Measurements from ENCODE around the gene FTMT. TPM values are rescaled to one million over a fixed set of nuclear protein-coding genes. Genes with fewer than 3 reads are reported as not detected.
"Not testable (repeated sequence)": the region's sequence is repeated elsewhere in the genome, so short reads cannot be mapped to it uniquely, and the experiment has no call there.

The FTMT gene
- not detected in 2 replicates for total RNA-seq

DNA sequence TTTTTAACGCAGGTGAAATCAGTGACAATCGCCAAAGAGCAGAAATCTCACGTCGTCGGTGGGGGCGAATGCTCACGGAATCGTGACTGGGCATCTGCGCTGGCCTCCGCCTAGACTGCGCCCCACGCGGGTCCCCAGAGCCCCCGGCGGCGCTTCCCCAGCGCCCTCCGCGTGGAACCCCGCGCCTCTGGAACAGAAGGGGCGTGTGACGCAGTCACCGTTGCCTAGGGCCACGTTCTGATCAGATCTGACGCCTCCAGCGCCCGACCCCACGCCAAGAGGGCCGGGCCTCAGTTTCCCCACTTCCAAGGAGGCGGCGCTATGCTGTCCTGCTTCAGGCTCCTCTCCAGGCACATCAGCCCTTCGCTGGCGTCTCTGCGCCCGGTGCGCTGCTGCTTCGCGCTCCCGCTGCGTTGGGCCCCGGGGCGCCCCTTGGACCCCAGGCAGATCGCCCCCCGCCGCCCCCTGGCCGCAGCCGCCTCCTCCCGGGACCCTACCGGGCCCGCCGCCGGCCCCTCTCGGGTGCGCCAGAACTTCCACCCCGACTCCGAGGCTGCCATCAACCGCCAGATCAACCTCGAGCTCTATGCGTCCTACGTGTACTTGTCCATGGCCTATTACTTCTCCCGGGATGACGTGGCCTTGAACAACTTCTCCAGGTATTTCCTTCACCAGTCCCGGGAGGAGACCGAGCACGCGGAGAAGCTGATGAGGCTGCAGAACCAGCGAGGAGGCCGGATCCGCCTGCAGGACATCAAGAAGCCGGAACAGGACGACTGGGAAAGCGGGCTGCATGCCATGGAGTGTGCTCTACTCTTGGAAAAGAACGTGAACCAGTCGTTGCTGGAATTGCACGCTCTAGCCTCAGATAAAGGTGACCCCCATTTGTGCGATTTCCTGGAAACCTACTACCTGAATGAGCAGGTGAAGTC lies at the start of gene FTMT:
Gene FTMT (plus strand): TSS at position 240 of the 932 bp plus-strand sequence. CDS start 82 bp downstream, at position 322.
- H3K4me3 Mint-ChIP-seq = no peak within 1 kb of the TSS
- intact Hi-C loops (cut with micrococcal nuclease) = no loop called here
- no peak within 1 kb of the TSS for H3K27ac Mint-ChIP-seq
- no peak for DNase-seq
- no peaks in the 10 kb centered on the region for H3K4me1 Mint-ChIP-seq
- H3K36me3 Mint-ChIP-seq (ENCODE audit: low read depth) = no peaks in the 10 kb centered on the region
- H3K9me3 Mint-ChIP-seq = no peaks in the 10 kb centered on the region
- H3K27me3 Mint-ChIP-seq = no peaks in the 10 kb centered on the region

DNA sequence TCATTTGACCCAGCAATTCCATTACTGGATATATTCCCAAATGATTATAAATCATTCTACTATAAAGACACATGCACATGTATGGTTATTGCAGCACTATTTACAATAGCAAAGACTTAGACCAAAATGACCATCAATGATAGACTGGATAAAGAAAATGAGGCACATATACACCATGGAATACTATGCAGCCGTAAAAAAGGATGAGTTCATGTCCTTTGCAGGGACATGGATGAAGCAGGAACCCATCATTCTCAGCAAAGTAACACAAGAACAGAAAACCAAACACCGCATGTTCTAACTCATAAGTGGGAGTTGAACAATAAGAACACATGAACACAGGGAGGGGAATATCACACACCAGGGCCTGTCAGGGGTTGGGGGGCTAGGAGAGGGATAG lies 46.4 kb upstream of the FTMT start:
- H3K27ac Mint-ChIP-seq; H3K4me1 Mint-ChIP-seq; H3K4me3 Mint-ChIP-seq; H3K27me3 Mint-ChIP-seq; H3K9me3 Mint-ChIP-seq; DNase-seq; H3K36me3 Mint-ChIP-seq (ENCODE audit: low read depth); intact Hi-C loops (cut with micrococcal nuclease): not testable (repeated sequence)

- Mint-ChIP-seq H3K27me3 (no peaks in the 10 kb centered on the region), H3K9me3 (no peaks in the 10 kb centered on the region), H3K36me3 (ENCODE audit: low read depth) (no peaks in the 10 kb centered on the region), H3K4me1 (no peaks in the 10 kb centered on the region), H3K27ac (no peak overlapping the region), H3K4me3 (no peak overlapping the region)
- no peak for DNase-seq
- intact Hi-C loops (cut with micrococcal nuclease) = no loop called here
Measured at GRCh38 chr5:121805911-121806310, 45.8 kb upstream of the FTMT start.

- Mint-ChIP-seq H3K27ac (no peak overlapping the region), H3K27me3 (no peaks in the 10 kb centered on the region), H3K4me1 (no peaks in the 10 kb centered on the region), H3K4me3 (no peak overlapping the region), H3K9me3 (no peaks in the 10 kb centered on the region), H3K36me3 (ENCODE audit: low read depth) (no peaks in the 10 kb centered on the region)
- intact Hi-C loops (cut with micrococcal nuclease) = no loop called here
- DNase-seq = no peak
Measured at GRCh38 chr5:121816164-121816563, 35.5 kb upstream of the FTMT start.

- no peak for DNase-seq
- Mint-ChIP-seq H3K27me3 (no peaks in the 10 kb centered on the region), H3K4me1 (no peaks in the 10 kb centered on the region), H3K9me3 (no peaks in the 10 kb centered on the region), H3K36me3 (ENCODE audit: low read depth) (no peaks in the 10 kb centered on the region), H3K27ac (no peak overlapping the region), H3K4me3 (no peak overlapping the region)
- intact Hi-C loops (cut with micrococcal nuclease) = no loop called here
Measured at GRCh38 chr5:121819682-121820261, 31.9 kb upstream of the FTMT start.

DNA sequence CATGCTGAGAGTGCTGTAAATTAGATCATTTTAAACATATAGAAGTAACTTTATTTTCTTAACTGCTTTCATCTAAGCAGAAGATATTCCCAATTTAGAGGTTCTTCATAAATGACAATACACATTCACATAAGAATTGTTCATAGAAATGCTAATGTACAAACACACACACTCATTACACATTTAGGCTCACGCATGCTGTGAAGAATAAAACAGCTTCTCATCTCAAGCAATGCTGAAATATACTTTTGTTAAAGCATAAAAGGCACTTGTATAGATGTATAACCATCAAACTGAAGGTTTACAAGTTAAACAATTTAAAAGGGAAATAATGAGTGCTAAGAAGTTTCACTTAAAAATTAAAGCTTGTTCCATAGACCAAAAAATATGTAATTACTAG lies 18.1 kb upstream of the FTMT start:
- Mint-ChIP-seq H3K27ac (no peak overlapping the region), H3K4me1 (no peaks in the 10 kb centered on the region), H3K27me3 (no peaks in the 10 kb centered on the region), H3K4me3 (no peak overlapping the region), H3K9me3 (no peaks in the 10 kb centered on the region), H3K36me3 (ENCODE audit: low read depth) (no peaks in the 10 kb centered on the region)
- DNase-seq = no peak
- intact Hi-C loops (cut with micrococcal nuclease) = no loop called here

DNA sequence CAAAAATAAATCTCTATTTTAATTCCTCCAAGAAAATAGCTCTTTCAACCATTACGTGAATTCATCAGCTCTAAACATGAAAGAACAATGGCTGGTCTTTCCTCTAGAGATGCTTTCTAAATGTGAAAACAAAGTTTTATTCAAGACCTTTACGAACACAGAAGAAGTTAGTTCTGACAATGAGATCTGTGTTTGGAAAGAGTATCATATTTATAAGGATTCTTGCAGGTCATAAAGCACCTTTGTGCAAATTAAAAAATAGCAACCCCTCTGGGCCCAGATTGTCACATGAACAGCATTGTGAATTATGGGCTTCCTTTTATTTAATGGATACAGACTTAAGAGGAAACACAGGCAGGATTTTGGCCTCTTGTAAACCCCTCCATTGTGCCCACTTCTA lies 17.7 kb upstream of the FTMT start:
- no peaks in the 10 kb centered on the region for H3K36me3 Mint-ChIP-seq (ENCODE audit: low read depth)
- no peak overlapping the region for H3K4me3 Mint-ChIP-seq
- no peaks in the 10 kb centered on the region for H3K27me3 Mint-ChIP-seq
- H3K27ac Mint-ChIP-seq = no peak overlapping the region
- no peaks in the 10 kb centered on the region for H3K9me3 Mint-ChIP-seq
- no peak for DNase-seq
- no peaks in the 10 kb centered on the region for H3K4me1 Mint-ChIP-seq
- intact Hi-C loops (cut with micrococcal nuclease) = no loop called here

DNA sequence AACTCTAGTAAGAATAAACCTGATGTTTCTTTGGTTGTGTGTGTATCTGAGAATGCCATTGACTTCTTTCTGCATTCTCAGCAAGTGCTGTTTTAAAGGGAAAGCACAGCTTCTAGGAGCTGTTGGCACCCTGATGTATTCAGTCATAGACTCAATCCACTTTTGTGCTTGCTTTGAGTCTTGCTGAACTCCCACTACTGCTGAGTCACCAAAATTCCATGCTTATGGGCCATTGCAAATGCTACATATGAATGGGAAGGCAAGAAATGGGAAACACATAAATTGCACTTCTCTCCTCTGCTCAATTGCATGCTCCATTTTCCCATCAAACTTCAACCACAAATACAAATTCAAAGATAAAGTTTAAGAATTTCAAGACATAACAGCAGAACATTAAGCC lies 9.8 kb upstream of the FTMT start:
- intact Hi-C loops (cut with micrococcal nuclease) = no loop called here
- DNase-seq = no peak
- no peaks in the 10 kb centered on the region for H3K36me3 Mint-ChIP-seq (ENCODE audit: low read depth)
- no peaks in the 10 kb centered on the region for H3K4me1 Mint-ChIP-seq
- no peaks in the 10 kb centered on the region for H3K27me3 Mint-ChIP-seq
- H3K9me3 Mint-ChIP-seq = no peaks in the 10 kb centered on the region
- no peak overlapping the region for H3K4me3 Mint-ChIP-seq
- no peak overlapping the region for H3K27ac Mint-ChIP-seq

- no peak overlapping the region for H3K27ac Mint-ChIP-seq
- H3K27me3 Mint-ChIP-seq = no peaks in the 10 kb centered on the region
- no peaks in the 10 kb centered on the region for H3K36me3 Mint-ChIP-seq (ENCODE audit: low read depth)
- intact Hi-C loops (cut with micrococcal nuclease) = no loop called here
- no peak overlapping the region for H3K4me3 Mint-ChIP-seq
- DNase-seq = no peak
- H3K9me3 Mint-ChIP-seq = no peaks in the 10 kb centered on the region
- no peaks in the 10 kb centered on the region for H3K4me1 Mint-ChIP-seq
Measured at GRCh38 chr5:121850272-121850671, 1.4 kb upstream of the FTMT start.

- H3K4me1 Mint-ChIP-seq = no peaks in the 10 kb centered on the region
- H3K36me3 Mint-ChIP-seq (ENCODE audit: low read depth) = no peaks in the 10 kb centered on the region
Measured at GRCh38 chr5:121853850-121854249, 2.2 kb downstream of the FTMT start.

DNA sequence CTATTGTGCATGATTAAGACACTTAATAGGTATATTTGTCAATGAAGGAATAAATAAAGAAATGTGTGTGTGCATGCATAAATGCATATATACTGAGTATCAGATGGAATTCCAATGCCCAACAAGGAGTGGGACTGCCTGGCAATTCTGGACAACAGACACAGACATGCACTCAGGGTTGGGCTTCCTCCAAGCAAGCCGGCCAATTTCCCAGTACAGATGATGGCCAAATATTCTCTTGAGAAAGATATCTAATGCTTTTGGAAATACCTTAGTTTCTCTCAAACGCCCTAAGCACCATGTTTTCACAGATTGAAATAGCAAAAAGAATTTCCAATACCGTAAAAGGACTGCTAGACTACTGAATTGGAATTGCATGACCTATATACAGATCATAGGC lies 11.1 kb downstream of the FTMT start:
- H3K4me1 Mint-ChIP-seq = no peaks in the 10 kb centered on the region
- no peak overlapping the region for H3K27ac Mint-ChIP-seq
- no peak overlapping the region for H3K4me3 Mint-ChIP-seq
- DNase-seq = no peak
- H3K27me3 Mint-ChIP-seq = no peaks in the 10 kb centered on the region
- H3K36me3 Mint-ChIP-seq (ENCODE audit: low read depth) = no peaks in the 10 kb centered on the region
- no peaks in the 10 kb centered on the region for H3K9me3 Mint-ChIP-seq
- intact Hi-C loops (cut with micrococcal nuclease) = no loop called here

More at GRCh38 chr5:121853850-121854249, 2.2 kb downstream of the FTMT start:
- H3K27ac Mint-ChIP-seq = no peak overlapping the region
- H3K9me3 Mint-ChIP-seq = no peaks in the 10 kb centered on the region
- H3K27me3 Mint-ChIP-seq = no peaks in the 10 kb centered on the region
- intact Hi-C loops (cut with micrococcal nuclease) = no loop called here
- DNase-seq = no peak
- H3K4me3 Mint-ChIP-seq = no peak overlapping the region

- H3K4me3 Mint-ChIP-seq = no peak overlapping the region
- no peaks in the 10 kb centered on the region for H3K36me3 Mint-ChIP-seq (ENCODE audit: low read depth)
- H3K4me1 Mint-ChIP-seq = no peaks in the 10 kb centered on the region
- intact Hi-C loops (cut with micrococcal nuclease) = no loop called here
- DNase-seq = no peak
- H3K27me3 Mint-ChIP-seq = no peaks in the 10 kb centered on the region
- no peaks in the 10 kb centered on the region for H3K9me3 Mint-ChIP-seq
- no peak overlapping the region for H3K27ac Mint-ChIP-seq
Measured at GRCh38 chr5:121863753-121864285, 12.1 kb downstream of the FTMT start.

DNA sequence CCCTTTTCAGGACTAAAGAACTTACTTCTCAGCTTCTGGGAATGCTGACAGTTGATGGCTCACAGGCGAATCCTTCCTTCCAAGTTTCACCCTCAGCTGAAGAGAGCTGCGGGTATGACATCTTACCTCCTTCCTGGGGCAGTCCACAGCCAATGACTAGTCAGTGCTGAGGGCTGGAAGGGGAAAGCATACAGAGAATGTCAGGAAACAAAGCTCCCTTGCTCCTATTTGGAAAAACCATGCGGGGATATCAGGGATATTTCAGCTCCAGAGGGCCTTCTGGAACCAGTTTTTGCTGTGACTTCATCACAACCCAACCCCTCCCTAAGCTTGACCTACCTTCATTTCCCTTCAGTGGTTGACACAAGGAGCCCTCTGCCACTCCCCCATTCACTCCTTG lies 15.7 kb downstream of the FTMT start:
- Mint-ChIP-seq H3K36me3 (ENCODE audit: low read depth) (no peaks in the 10 kb centered on the region), H3K4me3 (no peak overlapping the region), H3K27me3 (no peaks in the 10 kb centered on the region), H3K9me3 (no peaks in the 10 kb centered on the region), H3K4me1 (no peaks in the 10 kb centered on the region), H3K27ac (no peak overlapping the region)
- intact Hi-C loops (cut with micrococcal nuclease) = no loop called here
- no peak for DNase-seq

- H3K4me3 Mint-ChIP-seq = no peak overlapping the region
- no peak overlapping the region for H3K27ac Mint-ChIP-seq
- no peak for DNase-seq
- H3K36me3 Mint-ChIP-seq (ENCODE audit: low read depth) = no peaks in the 10 kb centered on the region
- no peaks in the 10 kb centered on the region for H3K4me1 Mint-ChIP-seq
- intact Hi-C loops (cut with micrococcal nuclease) = no loop called here
- H3K27me3 Mint-ChIP-seq = no peaks in the 10 kb centered on the region
- no peaks in the 10 kb centered on the region for H3K9me3 Mint-ChIP-seq
Measured at GRCh38 chr5:121870489-121870888, 18.8 kb downstream of the FTMT start.
